K562 (cell line): ENCODE results near the gene OSGEPL1. TPM values are rescaled to one million over a fixed set of nuclear protein-coding genes. Genes with fewer than 3 reads are reported as not detected.

Experiments used
- ATAC-seq: fragments of 200-7000 bp; cut with Tn5 transposase; 3 replicates; pipeline ENCODE4 v1.9.1; 2020; ENCODE audit warnings: moderate library complexity
- BruUV-seq: library from RNA; stranded (reverse); fragments of 400-500 nt; replicated peaks from 2 replicates; lab custom pipeline; 2021; lab: Mats Ljungman, UMichigan
- CTCF ChIA-PET: fragments of 300-600 bp; formaldehyde crosslinking; extraction: SDS; loops from one replicate; lab custom pipeline; 2021; ENCODE audit warnings: low intra/inter-chr PET ratio; lab: Yijun Ruan, JAX
- POLR2A ChIA-PET: fragments of 300-600, 350-650 bp; sonication (Branson Sonifier 250); formaldehyde crosslinking; extraction: SDS; loops from one replicate; lab custom pipeline; 2021; ENCODE audit warnings: antibody characterized with exemption, inconsistent platforms; lab: Yijun Ruan, JAX
- DNase-seq, 4 experiments: peaks; one replicate each; pipeline versions ENCODE4 v3.0.0 to v3.0.0-alpha.2; 2011 to 2018; ENCODE audit warnings: low spot score in 3 of 4, mixed read lengths in 3 of 4; ENCODE audit errors: extremely low read depth in 1 of 4
- FAIRE-seq: peaks from 2 replicates; lab custom pipeline; 2011; peaks lifted over from hg19 to GRCh38; lab: Jason Lieb, UNC
- H2AFZ ChIP-seq: 2 replicates; pipeline ENCODE4 v1.6.0; 2011; ENCODE audit warnings: low read depth, low read length, control low read depth, inconsistent platforms
- H3K27ac ChIP-seq: fragments of 200-600 bp; 3 replicates; pipeline ENCODE4 v1.8.0; 2011; ENCODE audit warnings: low read depth, mild to moderate bottlenecking, control low read depth, inconsistent platforms, low read length, moderate library complexity, mixed read lengths; ENCODE audit errors: extremely low read depth
- H3K27me3 ChIP-seq, 2 experiments: fragments of 300-600 bp in 1 of 2; 2 replicates in 1 of 2; 3 replicates in 1 of 2; pipeline versions ENCODE4 v1.6.0 to v1.8.0; 2011; ENCODE audit warnings: inconsistent platforms in 2 of 2, low read length in 2 of 2, mild to moderate bottlenecking in 1 of 2, mixed read lengths in 1 of 2, moderate library complexity in 1 of 2; ENCODE audit not compliant: control insufficient read depth in 2 of 2, insufficient read depth in 2 of 2
- H3K36me3 ChIP-seq: fragments of 300-600 bp; 3 replicates; pipeline ENCODE4 v1.8.0; 2011; ENCODE audit warnings: mild to moderate bottlenecking, low read length, inconsistent platforms; ENCODE audit not compliant: control insufficient read depth, insufficient read depth
- H3K4me1 ChIP-seq, 2 experiments: fragments of 200-600 bp in 1 of 2; replicated peaks in 1 of 2; 2 replicates in 1 of 2; 3 replicates in 1 of 2; pipeline versions ENCODE4 v1.5.1 to v1.8.0; 2011; ENCODE audit warnings: inconsistent platforms in 2 of 2, low read length in 2 of 2, mild to moderate bottlenecking in 1 of 2, mixed read lengths in 1 of 2, moderate library complexity in 1 of 2; ENCODE audit not compliant: control insufficient read depth in 2 of 2, insufficient read depth in 2 of 2
- H3K4me2 ChIP-seq: 2 replicates; pipeline ENCODE4 v1.6.1; 2011; ENCODE audit warnings: low read length, control low read depth, inconsistent platforms, mixed read lengths; ENCODE audit not compliant: insufficient read depth
- H3K4me3 ChIP-seq: fragments of 200-600 bp; sonication (generic), shearing (Covaris generic); 2 replicates; pipeline ENCODE4 v1.5.1; 2016; ENCODE audit warnings: control low read depth, inconsistent platforms
- H3K79me2 ChIP-seq: fragments of 200-600 bp; 3 replicates; pipeline ENCODE4 v1.8.0; 2011; ENCODE audit warnings: low read length, inconsistent platforms; ENCODE audit not compliant: control insufficient read depth, insufficient read depth
- H3K9ac ChIP-seq, 2 experiments: 2 replicates each; pipeline versions ENCODE4 v1.6.0 to v1.6.1; 2011; ENCODE audit warnings: low read depth in 2 of 2, low read length in 2 of 2, control low read depth in 1 of 2, inconsistent platforms in 1 of 2, mild to moderate bottlenecking in 1 of 2, mixed read lengths in 1 of 2; ENCODE audit not compliant: insufficient read depth in 1 of 2
- H3K9me1 ChIP-seq: one replicate; pipeline ENCODE4 v1.6.0; 2011; ENCODE audit warnings: inconsistent platforms, mild to moderate bottlenecking, low read length, moderate library complexity; ENCODE audit not compliant: control insufficient read depth, insufficient read depth
- H3K9me3 ChIP-seq: replicated peaks from 2 replicates; pipeline ENCODE4 v1.5.1; 2011; ENCODE audit warnings: low read depth, low read length, inconsistent platforms; ENCODE audit not compliant: control insufficient read depth, insufficient read depth
- H4K20me1 ChIP-seq: replicated peaks from 2 replicates; pipeline ENCODE4 v1.6.1; 2011; ENCODE audit warnings: low read length, inconsistent platforms, mixed read lengths; ENCODE audit not compliant: control insufficient read depth, insufficient read depth
- EHMT2 ChIP-seq: fragments of 450-650 bp; IDR thresholded peaks from 2 replicates; pipeline ENCODE4 v1.6.1; 2018; ENCODE audit warnings: antibody characterized with exemption
- GABPB1 ChIP-seq: sonication (generic); formaldehyde crosslinking; IDR thresholded peaks from 2 replicates; pipeline ENCODE4 v1.8.0; 2022; ENCODE audit warnings: mild to moderate bottlenecking, missing genetic modification reagents
- GTF2F1 ChIP-seq: IDR thresholded peaks from 2 replicates; pipeline ENCODE4 v1.6.1; 2011; ENCODE audit warnings: low read depth, low read length, improper control_type of control experiment
- U2AF2 ChIP-seq: fragments of 200-400 bp; formaldehyde crosslinking; optimal IDR thresholded peaks from 2 replicates; pipeline ENCODE3; 2017; ENCODE audit warnings: low read depth, mild to moderate bottlenecking, low read length
- ZNF586 ChIP-seq: fragments of 450-650 bp; formaldehyde crosslinking; conservative IDR thresholded peaks from 2 replicates; pipeline ENCODE4 v1.4.0; 2020; ENCODE audit warnings: mild to moderate bottlenecking, moderate library complexity
- WGBS: fragments of 100-300 bp; shearing (Covaris generic); methylation state at CpG from one replicate; pipeline ENCODE4 v1.1.6; 2016; ENCODE audit warnings: low coverage, mixed read lengths; ENCODE audit not compliant: insufficient coverage; ENCODE audit errors: missing lambda C conversion rate; 5-methylcytosine and 5-hydroxymethylcytosine counted together
- in situ Hi-C: fragments of 300-500 bp; cut with MboI; formaldehyde crosslinking; loops from 4 replicates; pipeline ENCODE4 v1.15.0; 2018; ENCODE audit warnings: inconsistent platforms, mixed read lengths
- intact Hi-C: fragments of 100-400 bp; cut with micrococcal nuclease; formaldehyde crosslinking; loops from 2 replicates; pipeline ENCODE4 v1.14.2; 2022
- polyA plus RNA-seq, 8 experiments: library from polyadenylated mRNA; depleted of rRNA in 4 of 8; stranded (reverse) in 5 of 8; unstranded in 3 of 8; fragments of >200 nt; fragmentation: Nextera tagmentation in 2 of 8; fragmentation: Illumina TruSeq in 1 of 8; extraction: Ambion mirVana in 2 of 8; extraction: Trizol in 1 of 8; gene quantifications; 2 replicates each; pipeline versions ENCODE4 v1.2.1 to v1.2.3, GENCODE V29; 2011 to 2014; ENCODE audit warnings: inconsistent platforms in 1 of 8, missing spikeins in 1 of 8
- total RNA-seq, 7 experiments: library from RNA; depleted of rRNA in 6 of 7; stranded (reverse); fragments of >200 nt in 6 of 7; fragmentation: Illumina TruSeq in 2 of 7; extraction: Trizol in 2 of 7; gene quantifications; 2 replicates each; pipeline versions ENCODE4 v1.2.1 to v1.2.3, GENCODE V29; 2011 to 2021; ENCODE audit warnings: low replicate concordance in 1 of 7
- TF ChIP-seq, protein P1 (sequence below), 3 experiments: fragments of 200-800 bp in 1 of 3; sonication (Bioruptor generic) in 1 of 3; sonication (generic) in 1 of 3; formaldehyde crosslinking in 1 of 3; IDR thresholded peaks; 2 replicates each; pipeline versions ENCODE4 v1.6.1 to v1.8.0; 2016 to 2022; ENCODE audit warnings: mild to moderate bottlenecking in 2 of 3, missing compliant biosample characterization in 2 of 3, missing genetic modification characterization in 2 of 3, missing genetic modification reagents in 1 of 3
- TF ChIP-seq, protein P2 (sequence below): conservative IDR thresholded peaks from 2 replicates; pipeline ENCODE4 v1.6.1; 2011; ENCODE audit warnings: low read depth, mild to moderate bottlenecking, low read length; ENCODE audit not compliant: control insufficient read depth
- TF ChIP-seq, protein P3 (sequence below): fragments of 450-650 bp; IDR thresholded peaks from 2 replicates; pipeline ENCODE4 v1.6.1; 2016; ENCODE audit warnings: borderline replicate concordance
- TF ChIP-seq, protein P4 (sequence below): fragments of 200-800 bp; sonication (Bioruptor generic); IDR thresholded peaks from 2 replicates; pipeline ENCODE4 v1.6.1; 2017; ENCODE audit warnings: missing genetic modification characterization, missing compliant biosample characterization
- TF ChIP-seq, protein P5 (sequence below): sonication (generic); formaldehyde crosslinking; IDR thresholded peaks from 2 replicates; pipeline ENCODE4 v1.8.1; 2023; ENCODE audit warnings: mild to moderate bottlenecking, missing genetic modification reagents, moderate library complexity

Gene OSGEPL1
- total and polyA plus RNA-seq, 9 of the 15 experiments (the other 6 are each of a cell fraction or from before 2014, with no cell fraction given): 2.5 to 10.8 (median 6.5) TPM

DNA sequence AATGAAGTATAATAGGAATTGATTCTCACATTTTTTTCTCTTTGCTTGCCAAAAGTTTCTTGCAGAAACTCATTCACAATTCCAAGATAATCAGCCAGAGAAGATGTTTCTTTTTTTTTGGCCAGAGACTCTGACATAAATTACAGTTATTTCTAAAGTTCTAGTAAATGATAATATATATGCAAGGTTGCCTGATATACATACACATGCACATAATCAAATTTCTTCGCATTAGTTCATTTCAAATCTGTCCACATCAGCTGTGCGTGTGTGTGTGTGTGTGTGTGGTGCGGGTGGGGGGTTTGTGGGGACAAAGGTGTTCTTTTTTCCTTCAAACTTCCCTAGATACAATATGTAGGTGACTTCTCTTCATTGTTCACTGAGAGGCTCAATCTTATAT is 33.2 kb downstream of the OSGEPL1 start:
- whole genome bisulfite sequencing: 25% methylated on average over 3 of the region's 3 CpGs
- FAIRE-seq (no peak), ATAC-seq (no peak), DNase-seq (no peak)
- Histone ChIP-seq H3K27me3 (no peaks in the 10 kb centered on the region), H3K9me1 (no peaks in the 10 kb centered on the region), H3K9ac (no peak overlapping the region), H4K20me1 (no peaks in the 10 kb centered on the region), H3K9me3 (no peaks in the 10 kb centered on the region), H3K4me3 (no peak overlapping the region), H3K79me2 (no peaks in the 10 kb centered on the region), H3K27ac (no peak overlapping the region), H3K36me3 (no peaks in the 10 kb centered on the region), H3K4me1 (no peaks in the 10 kb centered on the region), H3K4me2 (no peak overlapping the region), H2AFZ (no peak overlapping the region)
- in situ Hi-C loops: no loop called here
- TF ChIP-seq, protein P1, sequence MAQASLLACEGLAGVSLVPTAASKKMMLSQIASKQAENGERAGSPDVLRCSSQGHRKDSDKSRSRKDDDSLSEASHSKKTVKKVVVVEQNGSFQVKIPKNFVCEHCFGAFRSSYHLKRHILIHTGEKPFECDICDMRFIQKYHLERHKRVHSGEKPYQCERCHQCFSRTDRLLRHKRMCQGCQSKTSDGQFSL (CRISPR knock-in tag; IDR thresholded peaks at IDR 0.05): no peak
- TF ChIP-seq, protein P1 (tag; IDR thresholded peaks at IDR 0.05): no peak
- no peak for TF ChIP-seq U2AF2
- no peak for TF ChIP-seq GABPB1 (CRISPR knock-in tag)
- TF ChIP-seq, protein P2, sequence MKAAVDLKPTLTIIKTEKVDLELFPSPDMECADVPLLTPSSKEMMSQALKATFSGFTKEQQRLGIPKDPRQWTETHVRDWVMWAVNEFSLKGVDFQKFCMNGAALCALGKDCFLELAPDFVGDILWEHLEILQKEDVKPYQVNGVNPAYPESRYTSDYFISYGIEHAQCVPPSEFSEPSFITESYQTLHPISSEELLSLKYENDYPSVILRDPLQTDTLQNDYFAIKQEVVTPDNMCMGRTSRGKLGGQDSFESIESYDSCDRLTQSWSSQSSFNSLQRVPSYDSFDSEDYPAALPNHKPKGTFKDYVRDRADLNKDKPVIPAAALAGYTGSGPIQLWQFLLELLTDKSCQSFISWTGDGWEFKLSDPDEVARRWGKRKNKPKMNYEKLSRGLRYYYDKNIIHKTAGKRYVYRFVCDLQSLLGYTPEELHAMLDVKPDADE: no peak
- TF ChIP-seq, protein P3, sequence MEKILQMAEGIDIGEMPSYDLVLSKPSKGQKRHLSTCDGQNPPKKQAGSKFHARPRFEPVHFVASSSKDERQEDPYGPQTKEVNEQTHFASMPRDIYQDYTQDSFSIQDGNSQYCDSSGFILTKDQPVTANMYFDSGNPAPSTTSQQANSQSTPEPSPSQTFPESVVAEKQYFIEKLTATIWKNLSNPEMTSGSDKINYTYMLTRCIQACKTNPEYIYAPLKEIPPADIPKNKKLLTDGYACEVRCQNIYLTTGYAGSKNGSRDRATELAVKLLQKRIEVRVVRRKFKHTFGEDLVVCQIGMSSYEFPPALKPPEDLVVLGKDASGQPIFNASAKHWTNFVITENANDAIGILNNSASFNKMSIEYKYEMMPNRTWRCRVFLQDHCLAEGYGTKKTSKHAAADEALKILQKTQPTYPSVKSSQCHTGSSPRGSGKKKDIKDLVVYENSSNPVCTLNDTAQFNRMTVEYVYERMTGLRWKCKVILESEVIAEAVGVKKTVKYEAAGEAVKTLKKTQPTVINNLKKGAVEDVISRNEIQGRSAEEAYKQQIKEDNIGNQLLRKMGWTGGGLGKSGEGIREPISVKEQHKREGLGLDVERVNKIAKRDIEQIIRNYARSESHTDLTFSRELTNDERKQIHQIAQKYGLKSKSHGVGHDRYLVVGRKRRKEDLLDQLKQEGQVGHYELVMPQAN: no peak
- no peak for TF ChIP-seq EHMT2
- TF ChIP-seq, protein P4, sequence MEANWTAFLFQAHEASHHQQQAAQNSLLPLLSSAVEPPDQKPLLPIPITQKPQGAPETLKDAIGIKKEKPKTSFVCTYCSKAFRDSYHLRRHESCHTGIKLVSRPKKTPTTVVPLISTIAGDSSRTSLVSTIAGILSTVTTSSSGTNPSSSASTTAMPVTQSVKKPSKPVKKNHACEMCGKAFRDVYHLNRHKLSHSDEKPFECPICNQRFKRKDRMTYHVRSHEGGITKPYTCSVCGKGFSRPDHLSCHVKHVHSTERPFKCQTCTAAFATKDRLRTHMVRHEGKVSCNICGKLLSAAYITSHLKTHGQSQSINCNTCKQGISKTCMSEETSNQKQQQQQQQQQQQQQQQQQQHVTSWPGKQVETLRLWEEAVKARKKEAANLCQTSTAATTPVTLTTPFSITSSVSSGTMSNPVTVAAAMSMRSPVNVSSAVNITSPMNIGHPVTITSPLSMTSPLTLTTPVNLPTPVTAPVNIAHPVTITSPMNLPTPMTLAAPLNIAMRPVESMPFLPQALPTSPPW (CRISPR knock-in tag): no peak
- no peak for TF ChIP-seq GTF2F1
- no peak for TF ChIP-seq ZNF586 (CRISPR knock-in tag)
- TF ChIP-seq, protein P5, sequence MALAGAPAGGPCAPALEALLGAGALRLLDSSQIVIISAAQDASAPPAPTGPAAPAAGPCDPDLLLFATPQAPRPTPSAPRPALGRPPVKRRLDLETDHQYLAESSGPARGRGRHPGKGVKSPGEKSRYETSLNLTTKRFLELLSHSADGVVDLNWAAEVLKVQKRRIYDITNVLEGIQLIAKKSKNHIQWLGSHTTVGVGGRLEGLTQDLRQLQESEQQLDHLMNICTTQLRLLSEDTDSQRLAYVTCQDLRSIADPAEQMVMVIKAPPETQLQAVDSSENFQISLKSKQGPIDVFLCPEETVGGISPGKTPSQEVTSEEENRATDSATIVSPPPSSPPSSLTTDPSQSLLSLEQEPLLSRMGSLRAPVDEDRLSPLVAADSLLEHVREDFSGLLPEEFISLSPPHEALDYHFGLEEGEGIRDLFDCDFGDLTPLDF (CRISPR knock-in tag): no peak
- ChIA-PET CTCF (no interaction called here), POLR2A (no interaction called here)
- intact Hi-C loops: no loop called here
- BruUV-seq: no TSS peak
